ENCODE data around the gene CHST11. TPM values are rescaled to one million over a fixed set of nuclear protein-coding genes. Genes with fewer than 3 reads are reported as not detected.
"Not testable (repeated sequence)": the region's sequence is repeated elsewhere in the genome, so short reads cannot be mapped to it uniquely, and the experiment has no call there.

CHST11 gene
- total RNA-seq, 1 donor from 2014 or later: 44.3 TPM

GRCh38 chr12:104570174-104570907 lies 113.6 kb downstream of the CHST11 start:
- no peak for DNase-seq (ENCODE audit: low read depth)
- H3K4me3 ChIP-seq (ENCODE audit: low read depth, low read length): no peak overlapping the region
- TF ChIP-seq CTCF (conservative IDR thresholded peaks at IDR 0.05; ENCODE audit: low read depth, low read length): no peak

- no peak for TF ChIP-seq CTCF (conservative IDR thresholded peaks at IDR 0.05; ENCODE audit: low read depth, low read length)
- DNase-seq (ENCODE audit: low read depth): no peak
- no peak overlapping the region for H3K4me3 ChIP-seq (ENCODE audit: low read depth, low read length)
Measured at GRCh38 chr12:104571328-104571727, 114.6 kb downstream of the CHST11 start.

GRCh38 chr12:104574353-104574752 lies 117.6 kb downstream of the CHST11 start:
- DNase-seq (ENCODE audit: low read depth); H3K4me3 ChIP-seq (ENCODE audit: low read depth, low read length): not testable (repeated sequence)

GRCh38 chr12:104574758-104575157 lies 118.0 kb downstream of the CHST11 start:
- DNase-seq (ENCODE audit: low read depth); H3K4me3 ChIP-seq (ENCODE audit: low read depth, low read length): not testable (repeated sequence)

GRCh38 chr12:104575442-104576186 lies 118.9 kb downstream of the CHST11 start:
- no peak for TF ChIP-seq CTCF (conservative IDR thresholded peaks at IDR 0.05; ENCODE audit: low read depth, low read length)

GRCh38 chr12:104576187-104576778 lies 119.5 kb downstream of the CHST11 start:
- no peak overlapping the region for H3K4me3 ChIP-seq (ENCODE audit: low read depth, low read length)
- DNase-seq (ENCODE audit: low read depth): no peak
- no peak for TF ChIP-seq CTCF (conservative IDR thresholded peaks at IDR 0.05; ENCODE audit: low read depth, low read length)

More at GRCh38 chr12:104575442-104576186, 118.9 kb downstream of the CHST11 start:
- DNase-seq (ENCODE audit: low read depth): no peak
- H3K4me3 ChIP-seq (ENCODE audit: low read depth, low read length): no peak overlapping the region

GRCh38 chr12:104576980-104577580 lies 120.3 kb downstream of the CHST11 start:
- DNase-seq (ENCODE audit: low read depth): no peak
- no peak overlapping the region for H3K4me3 ChIP-seq (ENCODE audit: low read depth, low read length)
- TF ChIP-seq CTCF (conservative IDR thresholded peaks at IDR 0.05; ENCODE audit: low read depth, low read length): no peak
